Measurements from ENCODE around the gene CDY2B. TPM values are rescaled to one million over a fixed set of nuclear protein-coding genes. Genes with fewer than 3 reads are reported as not detected.
"Not testable (repeated sequence)": the region's sequence is repeated elsewhere in the genome, so short reads cannot be mapped to it uniquely, and the experiment has no call there.

CDY2B gene
- total RNA-seq, 4 donors from 2014 or later: not detected

DNA sequence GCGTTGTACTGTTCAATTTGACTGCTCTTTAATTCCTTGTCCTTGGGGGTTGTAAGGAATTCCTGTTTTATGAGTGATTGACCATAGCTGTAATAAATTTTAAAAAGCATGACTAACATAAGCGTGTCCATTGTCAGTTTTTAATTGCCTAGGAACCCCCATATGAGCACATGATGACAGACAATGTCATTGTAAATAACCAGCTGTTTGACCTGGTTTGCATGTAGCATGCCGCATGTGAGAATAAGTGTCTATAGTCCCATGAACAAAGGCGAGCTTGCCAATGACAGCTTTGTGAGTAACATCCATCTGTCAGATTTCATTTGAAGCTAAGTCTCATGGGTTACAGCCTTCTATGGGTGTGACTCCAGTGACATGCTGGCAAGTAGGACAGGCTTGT, 30.9 kb downstream of the CDY2B start:
- H3K4me3 ChIP-seq; H3K27me3 ChIP-seq; intact Hi-C loops (cut with DNase I; ENCODE audit: low total_unique reads); H3K36me3 ChIP-seq; DNase-seq; H3K27ac ChIP-seq; H3K4me1 ChIP-seq; in situ Hi-C loops (cut with MboI; ENCODE audit: low sequenced_read_pairs in 4 of 4); H3K9me3 ChIP-seq: not testable (repeated sequence)
- peak; percentile 49 to 52 for ATAC-seq

DNA sequence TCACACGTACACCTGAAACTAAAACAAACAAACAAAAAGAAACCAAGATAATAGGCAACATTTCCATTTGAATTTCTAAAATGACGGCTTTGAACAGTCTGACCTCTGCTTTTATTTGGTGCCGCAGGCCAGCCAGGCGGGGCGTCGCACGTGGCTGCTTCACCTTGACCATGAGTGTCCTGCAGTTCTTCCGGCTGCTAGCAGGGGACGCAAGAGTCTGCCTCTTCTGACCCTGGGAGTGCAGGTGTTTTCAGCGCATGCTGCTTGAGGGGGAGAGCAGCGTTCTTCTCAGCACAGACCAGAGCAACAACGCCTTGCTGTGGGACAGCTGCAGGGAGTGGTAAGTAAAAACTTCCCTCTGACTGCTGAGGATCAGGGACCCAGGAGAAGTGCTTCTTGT, 47.9 kb downstream of the CDY2B start:
- H3K4me1 ChIP-seq; H3K27me3 ChIP-seq; H3K36me3 ChIP-seq; H3K4me3 ChIP-seq; DNase-seq; in situ Hi-C loops (cut with MboI; ENCODE audit: low sequenced_read_pairs in 4 of 4); H3K9me3 ChIP-seq; ATAC-seq; intact Hi-C loops (cut with DNase I; ENCODE audit: low total_unique reads); H3K27ac ChIP-seq: not testable (repeated sequence)

Other genes starting within 250 kb of the CDY2B start
- not detected for gene CDY2A, start 145.6 kb upstream of the CDY2B start, total RNA-seq